Anterior cingulate cortex (tissue), 58 donors: Measurements from ENCODE around the gene CCIN.
"Not testable (repeated sequence)": the region's sequence is repeated elsewhere in the genome, so short reads cannot be mapped to it uniquely, and the experiment has no call there.

Source experiments
- DNase-seq, 58 donors: peaks; one replicate each; lab custom pipeline; 2025; lab: John Stamatoyannopoulos, UW

Gene CCIN

GRCh38 chr9:36156116-36156515, 13.1 kb upstream of the CCIN start:
- DNase-seq, result no peak

GRCh38 chr9:36158122-36158521, 11.1 kb upstream of the CCIN start:
- no peak for DNase-seq

- no peak for DNase-seq
Measured at GRCh38 chr9:36158917-36159316, 10.3 kb upstream of the CCIN start.

- DNase-seq, result not testable (repeated sequence)
Measured at GRCh38 chr9:36159509-36159908, 9.7 kb upstream of the CCIN start.

GRCh38 chr9:36160126-36160525, 9.1 kb upstream of the CCIN start:
- DNase-seq, result not testable (repeated sequence)

GRCh38 chr9:36161187-36161586, 8.0 kb upstream of the CCIN start:
- no peak for DNase-seq

GRCh38 chr9:36162211-36162738, 6.9 kb upstream of the CCIN start:
- DNase-seq, result no peak

- peak in 39 of 58 donors; percentile 12 to 80 (median 45) for DNase-seq
Measured at GRCh38 chr9:36163049-36163785, 6.0 kb upstream of the CCIN start.

GRCh38 chr9:36163786-36164170, 5.4 kb upstream of the CCIN start:
- DNase-seq, result no peak

GRCh38 chr9:36164372-36164771, 4.8 kb upstream of the CCIN start:
- peak in 2 of 58 donors; percentile 22 to 55 for DNase-seq

GRCh38 chr9:36164989-36165388, 4.2 kb upstream of the CCIN start:
- no peak for DNase-seq

- no peak for DNase-seq
Measured at GRCh38 chr9:36165826-36166167, 3.4 kb upstream of the CCIN start.

GRCh38 chr9:36166168-36166927, 2.8 kb upstream of the CCIN start:
- DNase-seq, result peak in 55 of 58 donors; percentile 32 to 86 (median 72)

- DNase-seq, result no peak
Measured at GRCh38 chr9:36169708-36170107, 520 bp downstream of the CCIN start.

GRCh38 chr9:36170531-36170930, 1.3 kb downstream of the CCIN start:
- DNase-seq, result no peak

GRCh38 chr9:36173861-36174260, 4.7 kb downstream of the CCIN start:
- no peak for DNase-seq

- no peak for DNase-seq
Measured at GRCh38 chr9:36174271-36174670, 5.1 kb downstream of the CCIN start.

GRCh38 chr9:36174731-36175130, 5.5 kb downstream of the CCIN start:
- DNase-seq, result no peak

- not testable (repeated sequence) for DNase-seq
Measured at GRCh38 chr9:36175209-36175608, 6.0 kb downstream of the CCIN start.

GRCh38 chr9:36176496-36176895, 7.3 kb downstream of the CCIN start:
- not testable (repeated sequence) for DNase-seq

GRCh38 chr9:36177571-36177970, 8.4 kb downstream of the CCIN start:
- DNase-seq, result no peak

- DNase-seq, result not testable (repeated sequence)
Measured at GRCh38 chr9:36180243-36180642, 11.1 kb downstream of the CCIN start.
